AML-193 (cell line): ENCODE results near the gene SCUBE1.

Experiments
- DNase-seq, 2 experiments: peaks; one replicate each; lab custom pipeline; 2025; lab: John Stamatoyannopoulos, UW

SCUBE1 gene

DNA sequence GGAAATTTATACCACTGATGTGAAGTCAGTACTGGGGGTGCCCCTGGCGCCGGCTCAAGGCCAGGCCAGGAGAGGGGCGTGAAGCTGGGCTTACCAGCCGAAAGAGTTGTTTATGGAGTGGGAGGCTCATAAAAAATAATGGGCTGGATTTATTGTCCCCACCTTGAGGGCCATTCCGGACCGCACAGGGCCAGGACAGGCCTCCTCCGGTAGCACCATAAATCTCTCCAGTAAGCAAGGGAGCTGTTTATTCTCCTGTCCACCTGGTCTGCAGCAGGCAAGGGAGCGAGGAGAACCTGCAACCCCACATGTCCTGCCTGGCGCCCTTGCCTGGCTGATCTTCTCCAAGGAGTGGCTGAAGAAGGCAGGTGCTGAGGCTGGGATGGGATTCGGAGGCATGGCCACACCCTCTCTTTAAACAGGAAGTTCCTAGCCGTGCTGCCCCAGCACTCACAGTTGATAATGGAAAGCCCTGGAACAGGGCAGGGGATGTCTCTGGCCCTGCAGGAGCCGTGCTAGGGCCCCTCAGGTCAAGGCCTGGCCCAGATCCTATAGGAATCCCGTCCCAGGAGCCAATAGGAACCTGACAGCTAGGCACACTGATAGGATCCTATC lies 65.1 kb downstream of the SCUBE1 start:
- no peak for DNase-seq

DNA sequence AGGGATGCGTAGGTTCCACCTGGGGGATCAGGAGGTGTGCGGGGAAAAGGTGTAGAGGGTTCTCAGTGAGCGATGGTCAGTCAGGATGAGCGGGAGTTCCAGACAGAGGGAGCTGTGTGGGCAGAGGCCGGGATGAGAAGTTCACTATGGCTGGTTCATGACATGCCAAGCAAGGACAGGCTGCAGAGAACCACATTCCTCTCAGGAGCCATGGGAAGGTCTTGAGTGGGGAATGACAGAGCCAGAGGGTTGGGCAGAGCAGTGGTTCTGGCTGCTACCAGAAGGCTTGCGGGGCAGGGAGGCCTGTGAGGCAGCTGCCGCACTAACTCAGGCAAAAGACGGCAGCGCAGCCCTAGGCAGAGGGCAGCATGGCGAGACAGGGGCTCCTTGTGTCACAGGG lies 66.1 kb downstream of the SCUBE1 start:
- DNase-seq: no peak

DNA sequence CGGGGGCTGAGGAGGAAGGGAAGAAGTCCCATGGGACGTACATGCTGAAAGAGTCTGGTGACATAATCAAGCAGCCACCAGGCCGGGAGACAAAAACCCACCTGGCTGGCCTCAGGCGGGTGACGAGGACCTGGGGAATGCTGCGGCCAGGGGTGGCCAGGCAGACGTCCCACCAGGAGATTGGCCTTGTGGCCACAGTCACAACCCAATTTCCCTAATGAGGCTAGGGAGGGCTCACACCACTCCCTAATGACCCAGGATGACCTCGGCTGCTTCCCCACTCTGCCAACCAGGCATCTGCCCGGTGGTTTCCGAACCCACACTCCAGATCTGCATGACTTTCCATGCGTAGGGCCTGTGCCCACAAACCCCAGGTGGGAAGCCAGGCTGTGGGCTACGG lies 66.9 kb downstream of the SCUBE1 start:
- no peak for DNase-seq

DNA sequence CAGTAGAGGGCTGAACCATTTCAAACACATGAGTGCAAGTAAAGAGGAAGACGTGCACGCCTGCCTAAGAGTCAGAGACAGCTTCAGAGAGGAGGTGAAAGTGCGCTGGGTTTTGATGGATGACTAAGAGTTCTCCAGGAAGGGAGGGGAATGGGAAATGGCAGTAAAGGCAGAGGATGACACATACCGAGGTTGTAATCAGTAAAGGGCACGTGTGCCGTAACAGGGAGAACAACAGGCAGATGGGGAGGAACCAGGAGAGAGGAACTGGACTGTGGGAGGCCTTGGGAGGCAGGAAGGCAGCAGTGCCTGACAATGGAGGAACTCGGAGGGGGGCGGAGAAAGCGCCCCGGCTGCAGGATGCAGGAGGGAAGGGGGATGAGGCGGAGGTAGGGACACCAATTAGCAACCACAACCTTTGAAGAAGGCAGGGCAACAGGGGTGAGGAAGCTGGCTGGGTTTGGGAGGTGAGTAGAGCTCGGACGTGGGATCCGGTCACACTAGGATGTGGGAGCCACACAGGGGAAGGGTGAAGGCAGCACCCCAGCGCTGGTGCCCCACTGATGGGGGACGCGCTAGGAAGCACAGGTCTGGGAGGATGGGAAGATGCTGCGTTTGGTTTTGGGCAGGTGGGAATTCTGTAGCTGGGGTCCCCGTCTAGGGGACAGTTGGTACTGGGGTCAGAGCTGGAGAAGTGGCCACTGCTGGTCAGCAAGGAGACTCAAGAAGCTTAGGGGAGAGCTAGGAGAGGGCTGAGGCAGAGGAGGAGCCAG lies 67.4 kb downstream of the SCUBE1 start:
- DNase-seq: peak; percentile 36 to 42

DNA sequence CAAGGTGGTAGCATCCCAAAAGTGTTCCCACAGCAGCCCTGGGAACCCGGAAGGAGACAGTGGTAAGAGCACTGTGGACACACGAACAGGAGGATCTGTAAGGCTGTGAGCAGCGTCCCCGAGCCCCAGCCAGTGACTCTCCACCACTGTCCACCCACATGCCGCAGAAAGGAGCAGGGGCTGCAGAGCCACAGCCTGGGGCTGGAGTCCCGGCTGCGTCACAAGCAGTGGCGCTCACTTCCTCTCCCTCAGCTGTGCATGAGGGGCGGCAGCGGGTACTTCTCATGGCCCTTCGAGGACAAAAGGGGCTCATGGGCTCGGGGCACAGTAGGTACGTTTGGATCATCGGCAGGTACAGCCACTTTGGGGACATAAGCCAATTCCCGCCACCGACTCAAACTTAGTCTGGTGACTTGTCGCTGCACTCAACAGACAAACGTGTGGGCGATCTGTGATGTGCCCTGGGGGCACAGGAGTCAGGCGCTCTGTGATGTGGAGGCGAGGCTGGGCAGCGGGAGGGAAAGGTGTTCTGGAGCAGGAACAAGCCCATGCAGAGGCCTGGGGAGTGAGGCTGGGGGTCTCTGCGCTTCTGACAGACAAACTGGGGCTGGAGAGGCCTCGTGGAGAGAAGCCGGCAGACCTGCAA lies 68.5 kb downstream of the SCUBE1 start:
- no peak for DNase-seq

DNA sequence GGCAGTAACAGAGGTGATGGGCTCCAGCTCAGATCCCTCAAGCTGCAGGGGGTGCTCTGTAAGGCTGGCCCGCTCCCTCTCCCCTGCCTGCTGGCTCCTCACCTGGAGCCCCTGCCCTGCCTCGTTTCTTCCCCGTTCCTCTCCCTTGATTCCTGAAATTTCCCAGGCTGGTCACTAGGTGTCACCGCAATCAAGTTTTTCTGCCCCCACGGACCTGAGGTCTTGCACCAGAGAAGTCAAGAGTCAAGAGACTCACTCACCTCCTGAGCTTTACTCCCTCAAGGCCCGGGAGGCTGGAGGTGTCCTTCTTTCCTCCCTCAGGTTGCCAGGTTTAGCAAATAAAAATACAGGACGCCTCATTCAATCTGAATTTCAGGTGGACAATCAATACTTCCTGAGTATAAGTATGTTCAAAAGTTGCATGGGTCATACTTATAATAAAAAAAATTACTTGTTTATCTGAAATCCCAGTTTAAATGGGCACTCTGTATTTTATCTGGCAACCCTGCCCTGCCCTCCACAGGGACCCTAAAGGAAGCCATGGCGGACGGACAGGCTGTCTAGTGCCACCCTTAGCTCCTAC lies 69.2 kb downstream of the SCUBE1 start:
- DNase-seq: peak; percentile 48 to 55

DNA sequence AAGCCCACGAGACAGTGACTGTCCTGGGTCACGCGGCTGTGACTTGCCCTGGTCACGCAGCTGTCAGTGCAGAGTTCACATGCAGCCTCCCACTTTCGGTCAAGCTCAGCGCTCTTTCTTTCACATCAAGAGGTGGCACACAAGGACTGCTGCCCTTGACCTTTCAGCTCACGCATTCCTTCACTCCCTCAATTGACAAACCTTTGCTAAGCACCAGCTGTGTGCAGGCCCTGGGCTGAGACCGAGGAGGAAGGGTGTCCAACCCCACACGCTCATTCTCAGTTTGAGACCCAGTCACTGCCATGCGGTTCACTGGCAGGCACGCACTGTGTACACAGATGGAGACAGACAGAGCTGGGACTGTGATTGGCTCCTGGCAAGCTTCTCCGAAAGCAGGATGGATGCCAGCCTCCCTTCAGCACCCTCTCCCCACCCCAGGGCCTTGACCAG lies 70.3 kb downstream of the SCUBE1 start:
- DNase-seq: no peak

DNA sequence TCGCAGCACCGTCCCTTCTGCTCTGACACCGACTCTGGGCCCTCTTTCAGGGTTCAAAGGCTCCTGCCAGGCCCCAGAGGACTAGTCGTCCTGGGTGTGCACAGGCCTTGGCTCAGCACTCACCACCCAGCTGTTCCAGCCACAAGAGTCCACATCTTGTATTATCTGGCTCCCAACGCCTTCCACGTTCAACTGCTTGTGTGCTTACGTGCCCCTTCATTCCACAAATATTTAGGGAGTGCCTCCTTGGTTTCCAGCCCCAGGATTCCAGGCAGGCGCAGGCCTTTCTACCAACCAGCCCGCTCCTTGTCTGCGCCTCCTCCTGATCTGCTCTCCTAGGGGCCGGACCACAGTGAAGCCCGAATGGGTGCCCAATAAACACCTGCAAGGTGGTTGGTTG lies 70.9 kb downstream of the SCUBE1 start:
- no peak for DNase-seq

DNA sequence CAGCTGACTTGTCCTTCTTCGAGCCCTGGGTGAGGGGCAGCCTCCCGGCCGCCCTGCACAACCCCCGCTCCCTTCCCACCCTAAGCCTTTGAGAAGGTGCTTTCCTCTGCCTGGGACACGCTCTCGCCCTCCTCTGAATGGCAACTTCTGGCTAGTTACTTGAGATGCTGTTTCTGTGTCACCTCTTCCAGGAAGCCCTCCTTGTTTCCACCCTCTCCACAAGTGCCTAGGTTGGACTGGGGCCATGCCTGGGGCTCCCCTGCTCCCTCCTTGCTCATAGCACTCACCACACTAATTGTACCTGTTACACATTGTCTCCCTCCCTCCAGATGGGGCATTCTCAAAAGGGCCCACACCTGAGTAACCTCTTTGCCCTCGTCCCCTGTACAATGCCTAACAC lies 72.2 kb downstream of the SCUBE1 start:
- DNase-seq: no peak

DNA sequence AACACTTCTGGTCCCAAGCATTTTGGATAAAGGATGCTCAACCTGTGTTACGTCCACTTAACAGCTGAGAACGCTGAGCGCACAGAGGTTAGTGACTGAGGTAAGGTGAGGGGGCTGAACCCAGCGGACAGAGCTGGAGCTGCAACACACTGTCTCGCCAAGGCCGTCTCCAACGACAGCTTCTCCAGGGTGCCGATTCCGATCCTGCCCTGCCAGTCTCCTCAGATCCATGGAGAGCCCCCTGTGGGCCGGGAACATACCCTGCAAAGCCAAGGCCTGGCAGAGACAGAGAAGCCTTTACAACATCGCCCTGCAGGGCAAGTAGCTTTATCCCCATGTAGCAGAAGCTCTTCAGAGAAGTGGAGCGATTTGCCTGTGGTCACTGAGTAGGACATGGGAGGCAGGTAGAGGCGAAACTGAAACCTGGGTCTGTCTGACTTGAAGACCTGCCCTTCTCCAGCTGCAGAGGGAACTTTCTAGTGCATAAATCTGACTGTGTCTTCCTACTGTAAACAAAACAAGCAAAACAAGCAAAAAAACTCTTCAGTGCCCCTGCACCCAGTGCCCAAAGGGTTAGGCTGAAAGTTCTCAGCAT lies 72.8 kb downstream of the SCUBE1 start:
- DNase-seq: no peak

DNA sequence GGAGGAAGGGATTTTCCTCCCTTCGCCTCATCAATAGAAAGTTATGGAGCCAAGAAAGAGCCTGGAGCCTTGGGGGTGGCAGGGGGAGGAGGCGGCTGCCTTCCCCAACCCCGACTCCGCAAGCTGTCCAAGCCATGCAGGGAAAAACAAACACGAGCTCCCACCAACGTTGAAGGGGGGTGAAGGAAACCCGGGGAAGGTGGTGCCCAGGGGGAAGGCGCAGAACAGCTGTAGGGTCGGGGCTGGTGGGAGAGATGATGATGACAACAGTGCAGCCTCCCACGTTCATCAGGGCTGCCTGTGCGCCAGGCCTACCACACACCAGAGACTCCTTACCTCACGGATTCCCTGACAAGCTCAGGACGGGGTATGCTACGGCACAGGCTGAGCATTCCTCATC lies 73.5 kb downstream of the SCUBE1 start:
- no peak for DNase-seq

DNA sequence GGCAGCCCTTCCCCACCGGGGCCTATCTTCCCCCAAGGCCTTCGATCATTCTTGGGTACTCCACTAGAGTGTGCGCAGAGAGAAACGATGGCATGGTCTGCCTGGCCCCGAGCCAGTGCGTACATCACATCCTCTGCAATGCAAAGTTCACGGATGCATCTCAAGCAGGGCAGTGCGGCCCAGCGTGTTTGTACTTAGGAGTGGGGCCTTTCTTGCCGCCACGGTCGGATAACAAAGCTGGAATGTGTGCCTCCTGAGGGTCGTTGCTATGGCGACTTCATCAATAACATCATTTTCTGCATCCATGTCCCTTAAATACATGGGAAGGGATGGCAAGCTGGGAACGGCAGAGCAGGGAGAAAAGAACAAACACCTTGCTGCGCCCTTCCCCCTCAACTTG lies 73.9 kb downstream of the SCUBE1 start:
- no peak for DNase-seq

DNA sequence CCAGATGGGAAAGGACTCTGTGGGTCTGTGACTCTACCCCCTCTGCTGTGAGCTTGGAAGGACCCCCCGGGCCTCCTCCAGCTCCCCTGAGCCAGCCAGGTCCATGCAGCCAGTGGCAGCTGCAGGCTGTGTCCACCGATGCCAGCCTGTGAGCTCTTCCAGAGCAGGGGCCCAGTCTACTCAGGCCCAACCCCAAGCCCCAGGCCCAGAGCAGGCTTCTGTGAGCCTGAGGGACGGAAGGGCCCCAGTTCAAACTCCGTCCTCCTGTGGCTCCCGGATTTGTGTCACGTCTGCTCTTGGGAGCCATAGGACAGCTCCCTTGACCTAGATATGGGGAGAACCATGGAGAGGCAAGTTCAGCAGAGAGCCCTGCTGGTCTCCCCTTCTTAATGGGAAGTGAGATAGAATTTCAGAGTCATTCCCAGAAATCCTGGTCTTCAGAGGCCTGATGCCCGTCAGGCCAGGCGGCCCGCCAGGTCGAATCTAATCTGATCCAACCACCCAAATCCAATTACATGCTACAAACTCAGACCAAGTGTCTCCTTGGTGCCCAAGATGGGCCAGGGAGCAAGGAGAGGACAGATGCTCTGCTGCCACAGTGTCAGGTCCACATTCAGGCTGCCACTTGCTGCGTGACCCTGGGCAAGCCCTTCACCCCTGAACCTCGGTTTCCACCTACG lies 75.1 kb downstream of the SCUBE1 start:
- DNase-seq: no peak

DNA sequence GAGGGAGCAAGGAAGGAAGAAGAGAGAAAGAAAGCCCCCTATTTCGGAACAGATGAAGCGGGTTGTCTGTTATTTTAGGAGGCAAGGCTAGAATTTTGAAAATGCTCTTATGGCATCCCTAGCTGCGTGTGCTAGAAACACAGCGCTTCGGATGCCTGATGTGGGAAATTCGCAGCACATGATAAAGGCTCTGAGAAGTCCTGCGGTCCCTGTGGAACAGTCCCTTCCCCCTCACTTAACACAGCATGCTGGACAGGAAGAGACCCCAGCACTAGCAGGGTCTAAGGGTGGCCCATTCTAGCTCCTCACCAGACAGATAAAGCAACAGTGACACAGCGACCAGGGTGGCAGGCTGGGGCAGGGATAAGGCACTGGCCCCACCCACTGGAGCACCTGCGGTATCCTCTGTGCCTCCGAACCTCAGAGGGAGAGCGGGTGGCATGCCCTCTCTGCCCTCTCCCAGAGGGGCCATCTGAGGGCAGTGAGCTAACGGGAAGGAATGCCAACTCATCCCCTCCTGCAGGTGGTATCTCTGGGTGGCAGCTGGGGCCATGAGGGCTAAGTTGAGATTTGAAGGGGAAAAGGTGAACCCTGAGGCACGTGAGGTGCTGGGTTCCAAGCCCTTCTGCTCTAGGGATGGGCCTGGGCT lies 75.7 kb downstream of the SCUBE1 start:
- DNase-seq: no peak

DNA sequence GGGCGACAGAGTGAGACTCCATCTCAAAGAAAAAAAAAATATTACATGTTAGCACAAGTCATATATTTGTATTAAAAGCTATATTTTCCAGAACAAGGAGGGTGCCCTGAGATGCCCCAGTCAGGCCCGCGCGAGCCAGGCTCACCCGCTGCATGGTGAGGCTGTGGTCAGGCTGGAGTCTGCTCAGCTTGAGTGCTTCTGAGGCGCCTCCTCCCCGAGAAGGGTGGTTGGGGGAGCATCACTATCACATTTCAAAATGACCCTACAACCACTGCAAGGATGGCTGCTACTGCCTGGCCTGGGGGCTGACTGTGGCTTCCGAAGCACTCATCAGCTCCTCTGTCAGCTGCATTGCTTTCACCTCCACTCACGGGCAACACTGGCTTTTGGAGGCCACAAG lies 77.1 kb downstream of the SCUBE1 start:
- no peak for DNase-seq

DNA sequence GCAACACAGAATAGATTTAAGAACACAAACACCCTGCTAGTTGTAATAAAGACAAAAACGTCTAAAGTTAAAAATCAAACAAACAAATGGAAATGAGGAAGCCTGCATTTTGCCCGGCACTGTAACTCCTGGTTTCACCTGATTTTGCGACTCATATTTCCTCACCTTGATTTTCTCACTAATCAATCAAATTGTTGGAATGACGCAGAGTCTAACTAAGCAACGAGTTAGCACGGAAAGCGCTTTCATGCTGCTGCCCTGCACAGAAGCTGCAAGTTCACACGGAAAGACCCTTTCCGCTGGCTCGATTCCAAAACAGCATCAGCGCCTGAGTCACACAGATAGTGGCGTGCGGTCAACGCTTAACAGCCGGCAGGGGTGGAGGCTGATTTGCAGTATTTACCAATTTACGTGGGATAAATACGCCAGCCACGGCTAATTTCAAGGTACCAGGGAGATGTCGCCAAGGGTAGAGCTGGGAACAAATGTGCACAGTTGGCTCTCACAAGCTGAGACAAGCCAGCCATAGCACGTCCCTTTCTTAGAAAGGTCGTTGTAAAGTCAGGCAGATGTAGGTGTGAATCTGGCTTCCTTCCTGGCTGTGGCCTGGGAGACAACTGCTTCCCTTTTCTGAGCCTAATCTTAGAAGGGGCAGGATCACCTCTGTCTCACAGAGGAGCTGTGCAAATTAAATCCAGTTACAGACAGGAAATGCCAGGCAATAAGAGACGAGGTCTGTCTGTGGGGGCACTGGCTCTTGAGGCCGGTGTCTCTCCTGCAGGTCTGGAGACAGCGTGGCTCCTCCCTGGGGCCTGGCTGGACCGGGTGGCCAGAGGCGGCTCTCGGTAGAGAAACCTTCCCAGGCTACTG lies 79.3 kb downstream of the SCUBE1 start:
- DNase-seq: peak; percentile 68 to 71

DNA sequence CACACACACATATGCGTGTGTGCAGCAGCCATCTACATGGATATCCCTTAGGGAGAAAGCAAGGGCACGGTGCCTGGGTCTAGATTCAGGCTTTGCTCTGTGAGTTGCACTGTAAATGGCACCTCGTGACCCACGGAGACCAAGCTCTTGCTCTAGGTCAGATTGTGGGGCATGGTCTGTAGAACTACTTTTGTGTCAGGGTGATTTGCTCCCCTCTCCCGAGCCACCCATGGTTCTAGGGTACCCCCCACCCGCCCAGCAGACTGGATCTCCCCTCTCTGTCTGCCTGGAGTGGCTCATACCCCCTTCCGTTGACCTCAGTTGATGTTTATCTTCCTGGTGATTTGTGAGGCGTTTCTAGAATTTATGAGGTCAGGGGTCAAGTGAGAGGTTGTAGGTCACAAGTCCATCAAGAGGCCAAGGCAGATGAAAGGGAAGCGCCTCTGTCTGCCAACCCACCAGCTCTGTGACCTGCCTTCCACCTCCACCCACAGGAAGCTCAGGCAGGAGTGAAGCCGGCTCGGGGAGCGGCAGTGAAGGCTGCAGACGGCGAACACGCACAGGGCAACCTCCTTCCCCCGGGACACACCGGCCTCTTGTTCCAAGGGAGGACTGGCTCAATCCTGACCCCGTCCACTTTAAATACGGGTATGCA lies 80.1 kb downstream of the SCUBE1 start:
- peak; percentile 17 to 18 for DNase-seq

DNA sequence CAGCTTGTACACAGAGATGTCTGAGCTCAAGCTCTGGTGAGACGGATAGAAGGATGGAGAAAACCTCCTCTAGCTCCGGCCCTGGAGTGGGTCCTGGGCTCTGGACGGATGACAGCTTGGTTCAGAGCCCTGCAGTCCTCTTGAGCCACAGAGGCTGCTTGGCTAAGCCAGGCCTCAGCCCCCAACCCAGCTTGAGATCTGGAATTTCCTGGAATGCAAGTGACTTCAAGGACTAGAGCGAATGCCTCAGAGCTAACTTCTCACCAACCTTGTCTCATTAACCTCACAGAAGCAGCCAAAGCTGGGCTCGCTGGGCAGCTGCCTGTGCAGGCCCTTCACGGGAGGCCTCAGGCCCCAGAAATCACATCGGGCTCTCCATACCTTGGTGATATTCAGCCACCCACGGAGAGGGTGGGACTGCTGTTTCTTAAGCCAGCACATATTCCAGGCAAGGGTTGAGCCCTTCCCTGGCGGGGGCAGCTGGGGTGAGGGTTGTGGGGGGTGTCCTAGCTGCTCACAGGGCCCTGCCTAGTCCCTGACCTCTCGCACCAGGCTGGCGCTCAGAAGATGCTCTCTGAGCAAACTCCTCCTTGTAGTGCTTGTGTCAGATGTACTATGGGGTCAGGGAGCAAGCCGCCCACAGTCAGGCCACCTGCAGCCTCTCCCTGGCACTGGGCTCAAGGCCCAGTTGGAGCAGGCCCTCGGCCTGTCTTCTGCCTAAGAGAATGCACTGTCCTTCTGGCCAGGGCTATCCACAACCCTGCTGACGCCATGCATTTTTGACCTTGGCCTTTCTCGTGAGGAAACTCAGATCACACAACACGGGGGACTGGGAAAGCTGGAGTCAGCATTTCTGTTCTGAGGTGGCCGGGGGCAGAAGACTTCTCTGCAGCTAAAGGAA lies 82.6 kb downstream of the SCUBE1 start:
- no peak for DNase-seq

DNA sequence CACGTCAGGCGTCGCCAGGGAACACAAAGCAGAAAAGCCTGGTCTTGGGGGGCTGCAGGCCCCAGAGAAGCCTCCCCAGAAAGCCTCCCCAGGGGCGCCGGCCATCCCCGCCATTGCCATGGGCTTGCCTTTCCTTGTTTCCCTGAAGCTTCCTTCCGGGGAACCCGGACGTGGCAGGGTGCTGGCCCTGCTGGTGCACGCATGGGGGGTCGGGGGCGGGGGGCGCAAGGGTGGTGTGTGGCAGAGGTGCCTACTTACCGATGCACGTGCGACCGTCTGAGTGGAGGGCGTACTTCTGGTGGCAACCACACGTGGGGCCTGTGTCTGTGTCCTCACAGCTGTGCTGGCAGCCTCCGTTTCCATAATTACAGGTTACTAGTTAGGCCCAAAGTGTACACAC lies 85.2 kb downstream of the SCUBE1 start:
- DNase-seq: no peak
